ENCODE data around the gene MCL1. TPM values are rescaled to one million over a fixed set of nuclear protein-coding genes. Genes with fewer than 3 reads are reported as not detected.
"Not testable (repeated sequence)": the region's sequence is repeated elsewhere in the genome, so short reads cannot be mapped to it uniquely, and the experiment has no call there.

MCL1 gene
- total RNA-seq, 1 donor from 2014 or later, result 233 TPM

- ChIA-PET CTCF (interaction anchor here (1.4 to 13.3 kb wide), 3 partner anchors 11 to 50 kb away, joined by 3 to 358 read pairs (median 21); partner anchors contain the start of gene MCL1), POLR2A (interaction anchor here (0.7 to 14.0 kb wide), 7 partner anchors 10 to 768 kb away, joined by 4 to 1106 read pairs (median 7); partner anchors contain the start of genes ENSA and MCL1)
- H3K4me1 Mint-ChIP-seq, result peaks cover 94% of the 10 kb centered on the region
Observed at GRCh38 chr1:150566589-150567340, 12.6 kb downstream of the MCL1 start.

GRCh38 chr1:150565240-150565991, 14.0 kb downstream of the MCL1 start:
- H3K27ac Mint-ChIP-seq, result peak overlapping the region; percentile 98
- peaks cover 17% of the 10 kb centered on the region for H3K36me3 Mint-ChIP-seq (ENCODE audit: low read depth)
- not testable (repeated sequence) for DNase-seq; H3K27me3 Mint-ChIP-seq; H3K9me3 Mint-ChIP-seq; ATAC-seq (ENCODE audit: low read depth)
- peaks cover 90% of the 10 kb centered on the region for H3K4me1 Mint-ChIP-seq
- ChIA-PET CTCF (interaction anchor here (7.4 to 13.3 kb wide), 2 partner anchors 12 to 51 kb away, joined by 196 to 358 read pairs; partner anchors contain the start of gene MCL1), POLR2A (interaction anchor here (0.7 to 14.0 kb wide), 6 partner anchors 11 to 262 kb away, joined by 3 to 1106 read pairs (median 98); partner anchors contain the start of genes ENSA, MCL1 and TARS2)
- intact Hi-C loops (cut with micrococcal nuclease), result loop anchor here (10.0 kb wide), 1 partner anchor 199 kb away; the partner anchor contains the start of gene CTSS
- peak overlapping the region; percentile 65 for H3K4me3 Mint-ChIP-seq

More at GRCh38 chr1:150566589-150567340, 12.6 kb downstream of the MCL1 start:
- intact Hi-C loops (cut with micrococcal nuclease), result loop anchor here (1.0 to 10.0 kb wide), 2 partner anchors 13 to 198 kb away; partner anchors contain the start of genes CTSS and MCL1
- ATAC-seq (ENCODE audit: low read depth) (no peak), DNase-seq (no peak)
- H3K4me3 Mint-ChIP-seq, result peak overlapping the region; percentile 79
- peak overlapping the region; percentile 94 for H3K27ac Mint-ChIP-seq
- H3K36me3 Mint-ChIP-seq (ENCODE audit: low read depth), result peaks cover 28% of the 10 kb centered on the region
- H3K9me3 Mint-ChIP-seq, result no peaks in the 10 kb centered on the region
- H3K27me3 Mint-ChIP-seq, result no peaks in the 10 kb centered on the region
- no peak for TF ChIP-seq CTCF (IDR thresholded peaks at IDR 0.05)

GRCh38 chr1:150564051-150564991, 15.1 kb downstream of the MCL1 start:
- H3K36me3 Mint-ChIP-seq (ENCODE audit: low read depth), result peaks cover 6% of the 10 kb centered on the region
- peak overlapping the region; percentile 96 for H3K4me3 Mint-ChIP-seq
- intact Hi-C loops (cut with micrococcal nuclease), result loop anchor here (5.0 to 10.0 kb wide), 3 partner anchors 47 to 443 kb away; partner anchors contain the start of genes CTSS, FALEC, MINDY1 and PRUNE1
- H3K27ac Mint-ChIP-seq, result peak overlapping the region; percentile 98
- ChIA-PET POLR2A (interaction anchor here (0.6 to 14.0 kb wide), 14 partner anchors 12 to 717 kb away, joined by 3 to 1106 read pairs (median 7); partner anchors contain the start of genes ENSA, GOLPH3L, MCL1 and RPRD2), CTCF (interaction anchor here (1.0 to 13.3 kb wide), 5 partner anchors 13 to 133 kb away, joined by 3 to 358 read pairs (median 58); partner anchors contain the start of genes ENSA, GOLPH3L and MCL1)
- no peak for ATAC-seq (ENCODE audit: low read depth)
- peaks cover 86% of the 10 kb centered on the region for H3K4me1 Mint-ChIP-seq
- TF ChIP-seq CTCF (IDR thresholded peaks at IDR 0.05), result no peak
- no peaks in the 10 kb centered on the region for H3K9me3 Mint-ChIP-seq
- no peak for DNase-seq
- no peaks in the 10 kb centered on the region for H3K27me3 Mint-ChIP-seq

GRCh38 chr1:150563340-150564038, 15.9 kb downstream of the MCL1 start:
- DNase-seq (no peak), ATAC-seq (ENCODE audit: low read depth) (peak; percentile 27)
- CTCF ChIA-PET, result interaction anchor here (1.0 to 13.3 kb wide), 7 partner anchors 8 to 415 kb away, joined by 3 to 358 read pairs (median 5); partner anchors contain the start of genes ENSA, GOLPH3L and MCL1
- Mint-ChIP-seq H3K4me1 (peaks cover 78% of the 10 kb centered on the region), H3K4me3 (peak overlapping the region; percentile 96), H3K9me3 (no peaks in the 10 kb centered on the region), H3K36me3 (ENCODE audit: low read depth) (peaks cover 2% of the 10 kb centered on the region), H3K27ac (peak overlapping the region; percentile 98), H3K27me3 (no peaks in the 10 kb centered on the region)
- TF ChIP-seq CTCF (IDR thresholded peaks at IDR 0.05), result no peak
- POLR2A ChIA-PET, result interaction anchor here (0.6 to 14.0 kb wide), 22 partner anchors 13 to 1199 kb away, joined by 3 to 1106 read pairs (median 4); partner anchors contain the start of genes CTSS, ENSA, FALEC and GOLPH3L
- intact Hi-C loops (cut with micrococcal nuclease), result loop anchor here (1.0 to 10.0 kb wide), 5 partner anchors 10 to 444 kb away; partner anchors contain the start of genes CTSS, FALEC, MINDY1 and PRUNE1
